Muscle of leg (tissue), 11 donors: Measurements from ENCODE around the gene MYO7B. TPM values are rescaled to one million over a fixed set of nuclear protein-coding genes. Genes with fewer than 3 reads are reported as not detected.

Experiments
- DNase-seq: peaks from one replicate; pipeline ENCODE4 v3.0.0; 2013
- H3K27ac ChIP-seq: one replicate; pipeline ENCODE4 v1.5.1; 2013; ENCODE audit warnings: mild to moderate bottlenecking, low read length, control low read depth
- H3K27me3 ChIP-seq: one replicate; pipeline ENCODE4 v1.6.1; 2013; ENCODE audit warnings: low read length; ENCODE audit not compliant: control insufficient read depth, insufficient read depth
- H3K36me3 ChIP-seq: one replicate; pipeline ENCODE4 v1.6.1; 2013; ENCODE audit warnings: low read length; ENCODE audit not compliant: control insufficient read depth, insufficient read depth
- H3K4me1 ChIP-seq: one replicate; pipeline ENCODE4 v1.6.1; 2013; ENCODE audit warnings: low read length; ENCODE audit not compliant: control insufficient read depth, insufficient read depth
- H3K4me3 ChIP-seq: one replicate; pipeline ENCODE4 v1.5.1; 2013; ENCODE audit warnings: low read length, control low read depth
- H3K9me3 ChIP-seq: replicated peaks from 2 replicates; pipeline ENCODE4 v1.6.1; 2013; ENCODE audit warnings: low read depth, low read length; ENCODE audit not compliant: control insufficient read depth
- WGBS: methylation state at CpG from one replicate; pipeline ENCODE4 v1.1.5; 2013; ENCODE audit warnings: missing lambda C conversion rate; ENCODE audit not compliant: insufficient coverage; 5-methylcytosine and 5-hydroxymethylcytosine counted together
- polyA plus RNA-seq, 8 donors: library from polyadenylated mRNA; unstranded; fragments of 120-200 nt; gene quantifications; one replicate each; pipeline versions ENCODE4 v1.2.1 to v1.2.3, GENCODE V29; 2013; ENCODE audit warnings: inconsistent platforms in 1 of 8, low replicate concordance in 1 of 8; ENCODE audit not compliant: insufficient read length in 8 of 8, insufficient read depth in 1 of 8
- total RNA-seq: library from RNA; stranded (reverse); fragments of 120-200 nt; gene quantifications from one replicate; pipeline ENCODE4 v1.2.4, GENCODE V29; 2013

The MYO7B gene
- total and polyA plus RNA-seq, 9 donors = 0.31 to 15.1 (median 0.76) TPM

GRCh38 chr2:127606625-127607398 is 71.3 kb downstream of the MYO7B start:
- H3K27me3 ChIP-seq = no peaks in the 10 kb centered on the region
- no peak overlapping the region for H3K27ac ChIP-seq
- 79% methylated on average over 15 of the region's 17 CpGs for WGBS
- H3K4me1 ChIP-seq = no peaks in the 10 kb centered on the region
- H3K36me3 ChIP-seq = no peaks in the 10 kb centered on the region
- DNase-seq = no peak
- H3K9me3 ChIP-seq = peaks cover 13% of the 10 kb centered on the region
- H3K4me3 ChIP-seq = no peak overlapping the region

GRCh38 chr2:127607399-127607908 is 72.0 kb downstream of the MYO7B start:
- WGBS = 89% methylated on average over 8 of the region's 9 CpGs
- DNase-seq = no peak
- Histone ChIP-seq H3K4me3 (no peak overlapping the region), H3K36me3 (no peaks in the 10 kb centered on the region), H3K27me3 (no peaks in the 10 kb centered on the region), H3K9me3 (peaks cover 19% of the 10 kb centered on the region), H3K27ac (no peak overlapping the region), H3K4me1 (no peaks in the 10 kb centered on the region)

GRCh38 chr2:127608061-127609030 is 72.9 kb downstream of the MYO7B start:
- WGBS = 86% methylated on average over 22 of the region's 25 CpGs
- DNase-seq = no peak

GRCh38 chr2:127609031-127609751 is 73.7 kb downstream of the MYO7B start:
- H3K9me3 ChIP-seq = peaks cover 26% of the 10 kb centered on the region
- no peak for DNase-seq
- H3K27me3 ChIP-seq = no peaks in the 10 kb centered on the region
- no peaks in the 10 kb centered on the region for H3K36me3 ChIP-seq
- no peaks in the 10 kb centered on the region for H3K4me1 ChIP-seq
- no peak overlapping the region for H3K27ac ChIP-seq
- 78% methylated on average over 18 of the region's 24 CpGs for WGBS
- H3K4me3 ChIP-seq = no peak overlapping the region

More at GRCh38 chr2:127608061-127609030, 72.9 kb downstream of the MYO7B start:
- H3K4me3 ChIP-seq = no peak overlapping the region
- H3K27me3 ChIP-seq = no peaks in the 10 kb centered on the region
- no peaks in the 10 kb centered on the region for H3K36me3 ChIP-seq
- no peaks in the 10 kb centered on the region for H3K4me1 ChIP-seq
- H3K27ac ChIP-seq = no peak overlapping the region
- peaks cover 24% of the 10 kb centered on the region for H3K9me3 ChIP-seq

- H3K9me3 ChIP-seq = peaks cover 26% of the 10 kb centered on the region
- 87% methylated on average over 8 of the region's 8 CpGs for WGBS
- no peak overlapping the region for H3K4me3 ChIP-seq
- no peak overlapping the region for H3K27ac ChIP-seq
- no peak for DNase-seq
- H3K4me1 ChIP-seq = peaks cover 6% of the 10 kb centered on the region
- H3K27me3 ChIP-seq = no peaks in the 10 kb centered on the region
- H3K36me3 ChIP-seq = no peaks in the 10 kb centered on the region
Observed at GRCh38 chr2:127609818-127610217, 74.3 kb downstream of the MYO7B start.

GRCh38 chr2:127610561-127610960 is 75.1 kb downstream of the MYO7B start:
- no peak overlapping the region for H3K4me3 ChIP-seq
- H3K9me3 ChIP-seq = peaks cover 26% of the 10 kb centered on the region
- no peaks in the 10 kb centered on the region for H3K27me3 ChIP-seq
- no peak overlapping the region for H3K27ac ChIP-seq
- 78% methylated on average over 1 of the region's 1 CpG for whole genome bisulfite sequencing
- H3K4me1 ChIP-seq = peaks cover 8% of the 10 kb centered on the region
- H3K36me3 ChIP-seq = no peaks in the 10 kb centered on the region
- DNase-seq = no peak

- Histone ChIP-seq H3K27me3 (no peaks in the 10 kb centered on the region), H3K4me3 (no peak overlapping the region), H3K36me3 (no peaks in the 10 kb centered on the region), H3K27ac (no peak overlapping the region), H3K4me1 (peaks cover 8% of the 10 kb centered on the region), H3K9me3 (peaks cover 26% of the 10 kb centered on the region)
- WGBS = 82% methylated on average over 11 of the region's 11 CpGs
- no peak for DNase-seq
Observed at GRCh38 chr2:127611076-127611925, 75.8 kb downstream of the MYO7B start.

- 85% methylated on average over 10 of the region's 13 CpGs for WGBS
- no peak for DNase-seq
- Histone ChIP-seq H3K9me3 (peaks cover 26% of the 10 kb centered on the region), H3K4me1 (peaks cover 8% of the 10 kb centered on the region), H3K4me3 (no peak overlapping the region), H3K36me3 (no peaks in the 10 kb centered on the region), H3K27ac (no peak overlapping the region), H3K27me3 (peaks cover 3% of the 10 kb centered on the region)
Observed at GRCh38 chr2:127612111-127612822, 76.8 kb downstream of the MYO7B start.

- H3K9me3 ChIP-seq = peaks cover 26% of the 10 kb centered on the region
- no peak overlapping the region for H3K27ac ChIP-seq
- no peak overlapping the region for H3K4me3 ChIP-seq
- no peak for DNase-seq
- 100% methylated on average over 1 of the region's 2 CpGs for WGBS
- peaks cover 3% of the 10 kb centered on the region for H3K27me3 ChIP-seq
- no peaks in the 10 kb centered on the region for H3K36me3 ChIP-seq
- H3K4me1 ChIP-seq = peaks cover 8% of the 10 kb centered on the region
Observed at GRCh38 chr2:127614246-127614645, 78.8 kb downstream of the MYO7B start.
